ENCODE measurements around the gene TECR. TPM values are rescaled to one million over a fixed set of nuclear protein-coding genes. Genes with fewer than 3 reads are reported as not detected.
A peak's percentile ranks its signal among the peaks of the same experiment; 100 is the strongest.

Gene TECR
- total and polyA plus RNA-seq, 2 of the 13 experiments (the other 11 are each of a cell fraction or from before 2014, with no cell fraction given) = 54.9 to 121 TPM

GRCh38 chr19:14556662-14557188, 27.3 kb downstream of the TECR start (continued):
- TF ChIP-seq GABPA (IDR thresholded peaks at IDR 0.05; ENCODE audit: low read depth, low read length) = no peak
- TF ChIP-seq GABPA (CRISPR knock-in tag; IDR thresholded peaks at IDR 0.05; ENCODE audit: low read depth) = no peak
- TF ChIP-seq ZNF776 (CRISPR knock-in tag; IDR thresholded peaks at IDR 0.05) = no peak
- TF ChIP-seq ZNF737 (CRISPR knock-in tag; IDR thresholded peaks at IDR 0.05; ENCODE audit: borderline replicate concordance) = no peak
- no peak for TF ChIP-seq PCBP2 (optimal IDR thresholded peaks at IDR 0.05; ENCODE audit: low read depth, low read length, poor library complexity, severe bottlenecking)
- TF ChIP-seq SOX13 (IDR thresholded peaks at IDR 0.05) = no peak
- 0 out of 4 replicates have a peak, but pooled peaks of 1 of the 2 experiments have one; percentile 16 for TF ChIP-seq SOX13 (CRISPR knock-in tag; conservative IDR thresholded peaks at IDR 0.05 in 1 of 2, IDR thresholded peaks at IDR 0.05 in 1 of 2)
- no peak for TF ChIP-seq CREB3 (CRISPR knock-in tag; IDR thresholded peaks at IDR 0.05)
- no peak for TF ChIP-seq JUNB (CRISPR knock-in tag; IDR thresholded peaks at IDR 0.05; ENCODE audit: borderline replicate concordance)
- TF ChIP-seq CTCF (CRISPR knock-in tag; IDR thresholded peaks at IDR 0.05) = peak; percentile 94
- peak; percentile 60; the same call in 1 of the 2 replicates for TF ChIP-seq IRF2 (CRISPR knock-in tag; IDR thresholded peaks at IDR 0.05)
- TF ChIP-seq RFXAP (CRISPR knock-in tag; IDR thresholded peaks at IDR 0.05; ENCODE audit: borderline replicate concordance) = no peak
- peak; percentile 56; the same call in 1 of the 2 replicates for TF ChIP-seq THRA (CRISPR knock-in tag; IDR thresholded peaks at IDR 0.05; ENCODE audit: borderline replicate concordance)
- 0 out of 2 replicates have a peak, but pooled peaks have one; percentile 24 for TF ChIP-seq MED1 (CRISPR knock-in tag; IDR thresholded peaks at IDR 0.05)
- no peak for TF ChIP-seq MBD4 (IDR thresholded peaks at IDR 0.05; ENCODE audit: borderline replicate concordance, low read length)
- TF ChIP-seq HNRNPK (IDR thresholded peaks at IDR 0.05; ENCODE audit: low read depth, low read length, poor library complexity, severe bottlenecking) = no peak
- peak; percentile 38; the same call in 1 of the 2 replicates for TF ChIP-seq TFAP4 (IDR thresholded peaks at IDR 0.05; ENCODE audit: borderline replicate concordance, low read depth)
- no peak for TF ChIP-seq ZNF343 (CRISPR knock-in tag; IDR thresholded peaks at IDR 0.05)
- no peak for TF ChIP-seq ZNF18 (CRISPR knock-in tag; IDR thresholded peaks at IDR 0.05; ENCODE audit: insufficient replicate concordance)
- TF ChIP-seq FOXK2 (IDR thresholded peaks at IDR 0.05) = no peak
- no peak for TF ChIP-seq ZNF329 (CRISPR knock-in tag; IDR thresholded peaks at IDR 0.05; ENCODE audit: low read depth)
- TF ChIP-seq SRSF4 (IDR thresholded peaks at IDR 0.05; ENCODE audit: low read depth, low read length, poor library complexity, severe bottlenecking) = no peak
- TF ChIP-seq HOXA5 (CRISPR knock-in tag; IDR thresholded peaks at IDR 0.05) = no peak
